Activated T-helper 9 cell treated with anti-CD3 and anti-CD28 coated beads, Interleukin-2, amount 50 U/mL, for 16 hours (primary cell): ENCODE measurements around the gene PLA2G3.
"Not testable (repeated sequence)": the region's sequence is repeated elsewhere in the genome, so short reads cannot be mapped to it uniquely, and the experiment has no call there.

ENCODE experiments used
- DNase-seq: peaks from one replicate; pipeline ENCODE4 v3.0.0-alpha.2; 2020; ENCODE audit warnings: low read depth

Gene PLA2G3

DNA sequence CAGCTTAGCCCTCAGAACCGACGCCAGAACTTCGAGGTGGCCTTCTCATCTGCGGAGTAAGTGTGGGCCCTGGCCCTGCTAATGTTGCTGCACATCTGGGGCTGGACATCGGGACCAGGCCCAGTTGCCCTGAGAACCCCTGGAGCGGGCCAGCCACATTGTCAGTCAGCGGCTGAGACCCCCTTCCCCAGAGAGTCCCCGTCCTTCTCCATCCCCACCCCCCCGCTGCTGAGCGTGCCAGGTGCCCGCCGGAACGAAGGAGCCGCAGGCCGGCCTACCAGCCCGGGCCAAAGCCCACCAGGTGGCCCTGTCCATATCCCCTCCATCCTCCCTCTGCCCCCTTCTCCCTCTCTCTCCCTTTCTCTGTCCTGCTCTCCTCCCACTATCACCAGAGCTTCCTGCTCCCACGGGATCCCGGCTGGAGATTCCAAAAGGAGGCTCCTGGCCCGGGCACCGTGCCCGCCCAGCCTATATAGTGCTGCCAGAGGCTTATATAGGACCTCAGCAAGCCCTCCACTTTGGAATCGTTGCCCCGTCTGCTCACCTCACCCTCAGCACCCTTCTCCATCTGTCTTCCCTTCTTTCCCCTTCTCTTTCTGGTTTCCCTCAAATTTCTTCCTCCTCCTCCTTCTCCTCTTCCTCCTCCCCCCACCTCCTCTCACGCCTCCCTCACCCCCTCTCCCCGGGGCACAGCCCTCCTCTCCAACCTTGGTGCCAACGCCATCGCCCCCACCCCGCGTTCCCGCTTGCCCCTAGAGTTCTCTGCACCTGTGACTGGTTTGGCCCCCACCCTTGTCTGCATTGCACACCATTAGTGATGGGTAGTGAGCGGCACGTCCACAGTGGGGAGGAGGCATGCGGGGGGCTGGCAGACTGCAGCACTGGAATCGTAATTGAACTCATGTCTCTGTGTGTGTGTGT is 40.2 kb downstream of the PLA2G3 start:
- no peak for DNase-seq

GRCh38 chr22:31099386-31099785 is 40.9 kb downstream of the PLA2G3 start:
- DNase-seq = no peak

- DNase-seq = no peak
Measured at GRCh38 chr22:31098632-31099110, 41.6 kb downstream of the PLA2G3 start.

DNA sequence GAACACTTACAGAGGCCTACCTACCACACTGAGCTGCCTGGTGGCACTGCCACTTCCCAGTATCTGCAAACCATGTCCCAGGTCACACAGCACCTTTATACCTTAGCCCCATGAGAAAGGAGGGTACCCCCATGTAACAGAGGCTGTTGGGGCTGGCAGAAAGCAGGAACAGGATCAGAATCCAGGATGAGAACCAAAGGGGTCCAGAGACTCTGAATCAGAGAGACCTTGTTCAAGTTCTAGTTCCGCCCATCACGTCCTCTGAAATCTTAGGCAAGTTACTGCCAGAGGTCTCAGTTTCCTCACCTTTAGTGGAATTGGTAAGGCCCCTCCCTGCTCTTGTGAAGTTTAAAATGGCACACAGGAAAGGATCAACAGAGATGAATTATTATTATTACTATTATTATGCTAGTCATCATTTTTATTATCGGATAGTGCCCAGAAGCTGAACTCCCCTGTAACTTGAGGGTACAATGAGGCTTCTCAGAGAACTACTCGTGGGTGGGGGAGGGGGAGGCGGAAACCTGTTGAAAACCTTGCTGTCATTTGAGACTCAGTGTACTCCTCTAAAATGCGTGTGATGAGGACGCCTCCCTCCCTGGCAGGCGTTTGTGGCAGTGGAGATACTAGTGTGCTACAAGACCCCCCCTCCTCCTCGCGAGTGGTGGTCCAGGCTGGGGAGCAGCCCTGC is 42.2 kb downstream of the PLA2G3 start:
- DNase-seq = no peak

DNA sequence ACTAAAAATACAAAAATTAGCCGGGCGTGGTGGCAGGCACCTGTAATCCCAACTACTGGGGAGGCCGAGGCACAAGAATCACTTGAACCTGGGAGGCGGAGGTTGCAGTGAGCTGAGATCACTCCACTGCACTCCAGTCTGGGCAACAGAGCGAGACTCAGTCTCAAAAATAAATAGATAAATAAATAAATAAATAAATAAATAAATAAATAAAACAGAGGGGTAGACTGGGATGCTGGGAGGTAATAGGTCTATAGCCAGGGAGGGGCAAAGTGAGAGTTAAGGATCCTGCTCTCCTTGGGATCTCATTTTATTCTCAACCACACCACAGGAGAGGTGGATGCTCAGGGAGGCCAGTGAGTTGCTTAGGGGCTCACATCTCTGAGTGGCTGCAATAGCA is 42.8 kb downstream of the PLA2G3 start:
- DNase-seq = not testable (repeated sequence)

GRCh38 chr22:31096657-31097279 is 43.5 kb downstream of the PLA2G3 start:
- no peak for DNase-seq

DNA sequence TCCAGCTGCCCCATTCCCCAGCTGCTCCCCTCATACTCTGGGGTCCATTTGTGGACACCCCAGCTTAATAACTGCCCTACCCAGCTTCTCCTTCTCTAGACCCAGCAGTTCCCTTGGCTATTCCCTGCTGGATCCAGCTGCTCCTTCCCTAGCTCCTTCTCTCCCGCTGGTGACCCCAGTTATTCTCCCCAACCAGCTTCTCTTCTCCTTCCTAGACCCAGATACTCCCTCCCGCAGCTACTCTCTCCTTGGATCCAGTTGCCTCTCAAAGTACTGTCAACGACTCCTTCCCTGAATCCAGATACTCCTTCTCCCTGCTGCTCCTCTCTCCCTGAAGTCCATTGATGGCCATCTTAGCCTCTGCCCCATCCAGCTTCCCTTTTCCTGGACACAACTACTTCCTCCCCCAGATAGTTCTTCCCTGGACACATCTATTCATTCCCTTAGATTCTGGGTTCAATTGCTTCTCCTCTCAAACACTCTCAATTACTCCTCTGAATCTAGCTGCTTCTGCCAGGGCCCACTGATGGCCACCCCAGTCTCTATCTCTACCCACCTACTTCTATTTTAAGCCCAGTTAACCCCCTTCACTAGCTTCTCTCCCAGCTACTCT is 44.6 kb downstream of the PLA2G3 start:
- no peak for DNase-seq

DNA sequence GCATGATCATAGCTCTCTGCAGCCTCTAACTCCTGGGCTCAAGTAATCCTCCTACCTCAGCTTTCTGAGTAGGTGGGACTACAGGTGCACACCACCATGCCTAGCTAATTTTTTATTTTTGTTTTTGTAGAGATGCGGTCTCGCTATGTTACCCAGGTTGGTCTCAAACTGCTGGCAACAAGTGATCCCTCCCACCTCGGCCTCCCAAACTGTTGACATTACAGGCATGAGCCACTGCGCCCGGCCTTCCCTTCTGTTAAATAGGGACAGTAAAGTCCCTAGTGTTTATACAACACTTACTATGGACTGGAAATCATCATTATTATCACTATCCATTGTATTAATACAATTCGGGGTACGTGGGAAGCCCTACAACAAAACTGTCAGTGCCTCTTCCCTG is 45.6 kb downstream of the PLA2G3 start:
- no peak for DNase-seq

GRCh38 chr22:31094021-31094551 is 46.2 kb downstream of the PLA2G3 start:
- no peak for DNase-seq

GRCh38 chr22:31093086-31093850 is 47.0 kb downstream of the PLA2G3 start:
- DNase-seq = no peak

- no peak for DNase-seq
Measured at GRCh38 chr22:31092161-31092560, 48.1 kb downstream of the PLA2G3 start.

- no peak for DNase-seq
Measured at GRCh38 chr22:31091106-31091975, 49.0 kb downstream of the PLA2G3 start.

GRCh38 chr22:31090217-31091085 is 49.9 kb downstream of the PLA2G3 start:
- DNase-seq = no peak

DNA sequence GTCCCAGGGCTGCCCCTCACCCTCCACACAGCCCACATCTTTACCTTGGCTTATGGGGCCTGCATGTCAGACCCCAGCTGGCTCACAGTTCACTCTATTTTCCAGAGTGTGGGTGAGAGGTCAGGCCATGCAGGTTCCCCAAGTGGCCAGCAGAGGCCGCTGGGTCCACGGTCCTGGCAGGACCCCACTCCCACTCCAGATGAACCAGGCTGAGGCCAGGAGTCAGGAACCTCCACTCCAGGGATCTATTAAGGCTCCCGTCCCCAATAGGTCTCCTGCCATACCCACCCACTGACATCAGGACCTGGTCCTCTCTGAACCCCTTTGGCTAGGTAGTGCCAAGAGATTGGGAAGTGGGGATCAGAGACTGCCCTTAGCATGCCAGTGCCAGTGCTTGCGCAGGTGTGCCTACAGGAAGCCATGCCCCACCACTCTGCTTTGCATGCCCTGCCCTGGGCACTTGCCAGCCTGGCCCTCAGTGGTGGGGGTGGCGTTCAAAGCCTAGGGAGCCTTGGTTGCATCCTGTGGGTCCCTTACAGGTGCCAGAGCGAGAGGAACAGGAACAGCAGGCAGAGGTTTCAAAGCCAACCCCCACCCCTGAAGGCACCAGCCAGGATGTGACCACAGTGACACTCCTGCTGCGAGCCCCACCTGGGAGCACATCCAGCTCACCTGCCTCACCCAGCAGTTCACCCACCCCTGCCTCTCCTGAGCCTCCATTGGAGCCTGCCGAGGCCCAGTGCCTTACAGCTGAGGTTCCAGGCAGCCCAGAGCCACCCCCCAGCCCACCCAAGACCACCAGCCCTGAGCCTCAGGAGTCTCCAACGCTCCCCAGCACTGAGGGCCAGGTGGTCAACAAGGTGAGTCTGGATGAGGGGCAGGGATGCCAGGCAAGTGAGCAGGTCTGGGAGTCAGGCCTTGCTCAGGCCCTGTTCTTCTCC is 50.9 kb downstream of the PLA2G3 start:
- no peak for DNase-seq

GRCh38 chr22:31088233-31088986 is 51.9 kb downstream of the PLA2G3 start:
- no peak for DNase-seq

DNA sequence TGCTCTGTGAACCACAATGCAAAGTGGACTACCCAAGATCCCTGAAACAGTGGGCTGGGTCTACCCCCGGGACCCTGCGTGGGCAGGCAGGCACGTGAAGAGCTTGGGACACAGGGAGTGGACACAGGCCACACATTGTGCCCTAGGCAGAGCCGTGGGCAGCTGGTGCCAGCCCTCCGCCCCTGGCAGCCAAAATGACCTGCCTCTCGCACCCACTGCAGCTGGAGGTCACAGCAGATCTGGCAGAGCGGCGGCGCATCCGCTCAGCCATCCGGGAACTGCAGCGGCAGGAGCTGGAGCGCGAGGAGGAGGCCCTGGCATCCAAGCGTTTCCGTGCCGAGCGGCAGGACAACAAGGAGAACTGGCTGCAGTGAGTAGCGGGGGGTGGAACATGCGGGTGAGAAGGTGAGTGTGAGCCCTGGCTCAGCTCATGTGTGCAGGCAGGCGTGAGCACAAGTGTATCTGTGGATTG is 52.5 kb downstream of the PLA2G3 start:
- no peak for DNase-seq

DNA sequence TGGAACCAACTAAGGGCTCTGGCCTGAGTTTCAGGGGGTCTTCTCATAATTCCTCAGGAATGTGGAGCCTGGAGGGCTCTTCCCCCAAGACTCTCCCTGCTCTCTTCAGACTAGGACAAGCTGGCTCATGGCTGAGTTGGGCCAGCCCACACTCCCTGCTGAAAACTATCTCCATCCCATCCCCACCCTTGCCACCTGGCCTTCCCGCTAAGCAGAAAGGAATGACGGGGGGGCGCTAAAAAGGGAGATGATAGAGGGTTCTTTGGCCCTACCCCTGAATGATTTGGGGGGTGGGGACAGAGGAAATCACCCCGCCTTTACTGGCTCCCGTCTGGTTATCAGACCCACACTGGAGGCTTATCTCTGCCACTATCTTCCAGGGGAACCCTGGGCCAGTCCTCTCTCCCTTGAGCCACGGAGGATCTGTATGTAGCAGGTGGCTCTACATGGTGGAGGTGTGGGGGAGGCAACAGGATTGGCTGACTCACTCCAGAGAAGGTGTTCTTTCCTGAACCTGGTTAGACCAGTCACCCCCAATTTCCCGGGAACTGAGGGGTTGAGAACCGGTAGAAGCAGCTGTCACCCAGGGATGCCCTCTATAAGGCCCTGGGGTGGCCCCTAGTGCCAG is 53.5 kb downstream of the PLA2G3 start:
- DNase-seq = no peak
